Activated CD4-positive, alpha-beta T cell treated with anti-CD3 and anti-CD28 coated beads for 36 hours (primary cell): Measurements from ENCODE around the gene RBM45. TPM values are rescaled to one million over a fixed set of nuclear protein-coding genes. Genes with fewer than 3 reads are reported as not detected.

ENCODE experiments used
- ATAC-seq: fragments of 200-7000 bp; cut with Tn5 transposase; one replicate; pipeline ENCODE4 v1.10.0; 2021; ENCODE audit warnings: mild to moderate bottlenecking, moderate library complexity
- CTCF ChIA-PET: fragments of 350-600 bp; sonication (Branson Sonifier 250); formaldehyde crosslinking; loops from one replicate; lab custom pipeline; 2021; ENCODE audit warnings: antibody characterized with exemption; lab: Charles Lee
- POLR2A ChIA-PET: fragments of 350-600 bp; sonication (Branson Sonifier 250); formaldehyde crosslinking; loops from one replicate; lab custom pipeline; 2021; ENCODE audit warnings: antibody characterized with exemption, inconsistent platforms; lab: Charles Lee
- DNase-seq: peaks from one replicate; pipeline ENCODE4 v3.0.0-alpha.2; 2020
- H3K27ac Mint-ChIP-seq: one replicate; pipeline ENCODE4 v1.8.0; 2021; ENCODE audit warnings: mixed read lengths
- H3K27me3 Mint-ChIP-seq: one replicate; pipeline ENCODE4 v1.8.0; 2021; ENCODE audit warnings: mixed read lengths
- H3K36me3 Mint-ChIP-seq: one replicate; pipeline ENCODE4 v1.8.0; 2021; ENCODE audit warnings: low read depth, mixed read lengths
- H3K4me1 Mint-ChIP-seq: one replicate; pipeline ENCODE4 v1.8.0; 2021; ENCODE audit warnings: mixed read lengths
- H3K4me3 Mint-ChIP-seq: one replicate; pipeline ENCODE4 v1.8.0; 2021; ENCODE audit warnings: mild to moderate bottlenecking, moderate library complexity, mixed read lengths
- H3K9me3 Mint-ChIP-seq: one replicate; pipeline ENCODE4 v1.8.0; 2021; ENCODE audit warnings: low read depth, mixed read lengths
- intact Hi-C, 2 experiments: fragments of 100-400 bp; cut with DNase I in 1 of 2; cut with micrococcal nuclease in 1 of 2; formaldehyde crosslinking; loops; one replicate each; pipeline versions ENCODE4 v1.14.2 to v1.15.1; 2022 to 2024; cut with DNase I, micrococcal nuclease
- total RNA-seq, 2 experiments: library from RNA; stranded (reverse); gene quantifications; one replicate each; pipeline ENCODE4 v1.2.3, GENCODE V29; 2021

The RBM45 gene
- total RNA-seq, 2 experiments from 2014 or later: 10.0 to 12.9 TPM

DNA sequence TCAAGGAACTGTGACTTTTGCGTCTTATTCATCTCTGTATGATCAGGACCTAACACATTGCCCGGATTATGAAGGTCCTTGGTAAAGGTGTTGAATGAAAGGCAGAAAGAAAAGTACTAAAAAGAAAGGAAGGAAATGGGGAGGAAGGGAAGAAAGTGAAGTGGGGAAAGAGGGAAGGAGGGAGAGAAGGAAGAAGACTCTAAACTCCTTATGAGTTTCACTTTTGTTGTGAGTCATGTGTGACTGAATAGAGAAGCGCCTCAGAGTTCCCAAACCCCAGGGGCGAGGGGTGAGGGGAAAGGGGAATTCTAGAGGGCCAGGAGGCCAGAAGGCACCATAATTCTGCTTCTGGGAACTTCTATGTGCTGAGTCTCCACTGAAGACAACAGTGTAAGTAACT is 51.2 kb downstream of the RBM45 start:
- ATAC-seq (no peak), DNase-seq (no peak)
- POLR2A ChIA-PET: no interaction called here
- peaks cover 13% of the 10 kb centered on the region for H3K27me3 Mint-ChIP-seq
- intact Hi-C loops: no loop called here
- H3K4me3 Mint-ChIP-seq: no peak overlapping the region
- H3K9me3 Mint-ChIP-seq: no peaks in the 10 kb centered on the region
- CTCF ChIA-PET: no interaction called here
- peaks cover 4% of the 10 kb centered on the region for H3K4me1 Mint-ChIP-seq
- no peak overlapping the region for H3K27ac Mint-ChIP-seq
- no peaks in the 10 kb centered on the region for H3K36me3 Mint-ChIP-seq

GRCh38 chr2:178163911-178164310 is 51.7 kb downstream of the RBM45 start:
- Mint-ChIP-seq H3K4me1 (peaks cover 4% of the 10 kb centered on the region), H3K9me3 (no peaks in the 10 kb centered on the region), H3K27me3 (peaks cover 13% of the 10 kb centered on the region), H3K36me3 (no peaks in the 10 kb centered on the region), H3K27ac (no peak overlapping the region), H3K4me3 (no peak overlapping the region)
- ChIA-PET CTCF (no interaction called here), POLR2A (no interaction called here)
- ATAC-seq (no peak), DNase-seq (no peak)
- intact Hi-C loops: no loop called here

GRCh38 chr2:178173657-178174056 is 61.4 kb downstream of the RBM45 start:
- ChIA-PET POLR2A (no interaction called here), CTCF (no interaction called here)
- Mint-ChIP-seq H3K9me3 (no peaks in the 10 kb centered on the region), H3K27ac (no peak overlapping the region), H3K27me3 (peaks cover 19% of the 10 kb centered on the region), H3K4me3 (no peak overlapping the region), H3K36me3 (no peaks in the 10 kb centered on the region), H3K4me1 (no peaks in the 10 kb centered on the region)
- no peak for DNase-seq
- intact Hi-C loops: no loop called here
- ATAC-seq: no peak

- no peaks in the 10 kb centered on the region for H3K36me3 Mint-ChIP-seq
- no peaks in the 10 kb centered on the region for H3K9me3 Mint-ChIP-seq
- no peak overlapping the region for H3K27ac Mint-ChIP-seq
- ATAC-seq (no peak), DNase-seq (no peak)
- H3K4me3 Mint-ChIP-seq: no peak overlapping the region
- H3K4me1 Mint-ChIP-seq: no peaks in the 10 kb centered on the region
- intact Hi-C loops: no loop called here
- ChIA-PET POLR2A (no interaction called here), CTCF (no interaction called here)
- H3K27me3 Mint-ChIP-seq: peaks cover 19% of the 10 kb centered on the region
Measured at GRCh38 chr2:178177066-178177679, 64.9 kb downstream of the RBM45 start.

Other genes starting within 250 kb of the RBM45 start
- under 1 TPM in 1 of 2 experiments, not detected in 1; 0.12 TPM for gene PDE11A, start 39.7 kb upstream of the RBM45 start, total RNA-seq
- 1 to 10 TPM; 2.5 to 3.3 TPM for gene OSBPL6, start 82.1 kb downstream of the RBM45 start, total RNA-seq